ENCODE results near the gene RFX6.

The RFX6 gene

DNA sequence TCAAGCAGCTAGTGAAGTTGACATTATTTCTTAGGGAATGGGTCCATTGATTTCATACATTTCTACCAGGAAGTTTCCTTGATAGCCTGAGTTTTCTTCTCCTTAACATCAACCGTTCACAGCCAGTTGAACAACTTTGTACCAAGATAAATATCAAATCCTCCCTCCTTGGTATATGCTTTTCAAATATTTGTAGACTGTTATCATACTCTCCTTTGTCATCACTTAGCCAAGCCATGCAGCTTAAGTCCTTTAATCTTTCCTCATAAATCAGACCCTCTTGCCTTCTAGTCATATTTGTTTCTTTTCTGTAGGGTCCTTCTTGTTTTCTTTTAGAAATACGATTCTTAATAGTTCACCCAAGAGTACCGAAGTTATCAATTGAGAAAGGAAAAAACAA, 25.6 kb downstream of the RFX6 start:
- no peak for DNase-seq (ENCODE audit: low read depth)

DNA sequence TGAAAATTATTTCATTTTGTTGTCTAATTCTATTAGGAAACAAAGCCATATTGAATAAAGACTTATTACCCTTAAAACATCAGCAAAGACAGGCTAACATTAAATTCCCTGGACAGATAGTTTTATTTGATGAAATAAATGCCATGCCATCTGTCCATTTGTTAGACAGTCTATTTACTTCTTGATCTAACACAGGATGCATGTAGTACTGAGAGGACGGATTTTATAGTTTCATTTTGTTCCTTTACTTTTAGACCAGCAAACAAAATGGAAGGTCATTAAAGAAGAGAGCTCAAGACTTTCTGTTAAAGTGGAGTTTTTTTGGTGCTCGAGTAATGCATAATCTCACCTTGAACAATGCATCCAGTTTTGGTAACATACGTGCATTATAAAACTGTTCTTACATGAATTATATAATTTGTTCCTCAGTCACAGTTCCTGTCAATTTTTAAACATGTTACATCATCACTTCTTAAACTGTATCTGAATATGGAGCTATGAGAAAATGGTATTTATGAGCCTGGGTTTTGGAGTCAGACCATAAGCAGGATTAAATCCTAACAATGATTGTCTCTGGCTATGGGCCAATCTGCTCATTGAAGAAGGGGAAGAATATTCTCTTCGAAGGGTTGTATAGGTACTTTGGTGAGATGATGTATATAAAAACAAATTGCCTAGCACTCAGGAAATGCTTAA, 46.0 kb downstream of the RFX6 start:
- DNase-seq (ENCODE audit: low read depth), result no peak

DNA sequence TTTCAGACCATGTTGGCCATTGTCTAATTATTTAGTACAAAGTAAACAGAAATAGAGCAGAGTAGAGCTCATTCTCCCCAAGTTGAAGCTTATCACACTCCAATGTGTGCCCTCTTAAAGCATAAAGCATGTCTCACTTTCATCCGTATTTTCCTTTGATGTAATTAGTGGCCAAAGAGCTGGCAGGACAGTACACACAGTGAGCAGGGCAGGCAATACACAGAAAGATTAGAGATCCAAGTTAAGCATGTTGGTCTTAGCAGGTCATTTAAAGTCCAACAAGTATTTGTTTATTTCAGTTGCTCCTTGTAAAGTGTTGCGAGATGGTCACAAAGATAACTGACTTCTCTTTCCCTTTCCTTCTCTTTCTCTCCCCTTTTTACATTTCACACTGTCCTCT, 47.2 kb downstream of the RFX6 start:
- no peak for DNase-seq (ENCODE audit: low read depth)

DNA sequence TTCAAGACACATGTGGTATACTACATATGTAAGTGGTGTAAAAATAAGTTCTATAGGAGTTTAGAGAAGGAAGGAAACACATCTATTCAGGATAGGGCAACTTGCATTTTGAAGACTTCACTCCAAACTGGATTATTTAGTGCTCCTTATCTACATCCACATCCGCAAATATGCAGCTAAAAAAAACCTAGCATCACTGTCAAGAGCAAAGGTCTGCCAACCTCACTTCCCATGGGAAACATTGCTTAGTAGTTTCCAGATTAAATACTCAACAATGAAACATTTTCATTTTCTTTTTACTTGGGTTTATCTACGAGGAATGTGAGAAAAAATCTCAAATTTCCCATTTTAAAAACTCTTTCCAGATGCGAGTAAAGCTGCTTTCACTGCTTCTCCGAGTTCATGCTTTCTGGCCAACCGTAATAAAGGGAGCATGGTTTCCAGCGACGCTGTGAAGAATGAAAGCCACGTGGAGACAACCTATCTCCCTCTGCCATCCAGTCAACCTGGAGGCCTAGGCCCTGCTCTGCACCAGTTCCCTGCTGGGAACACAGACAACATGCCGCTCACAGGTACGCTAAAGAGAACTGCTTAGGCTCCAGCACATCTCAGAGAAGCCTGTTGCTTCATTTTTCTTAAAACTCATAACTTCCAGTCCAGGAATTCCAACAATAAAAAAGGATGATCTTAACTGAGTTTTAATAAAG, 48.2 kb downstream of the RFX6 start:
- no peak for DNase-seq (ENCODE audit: low read depth)

DNA sequence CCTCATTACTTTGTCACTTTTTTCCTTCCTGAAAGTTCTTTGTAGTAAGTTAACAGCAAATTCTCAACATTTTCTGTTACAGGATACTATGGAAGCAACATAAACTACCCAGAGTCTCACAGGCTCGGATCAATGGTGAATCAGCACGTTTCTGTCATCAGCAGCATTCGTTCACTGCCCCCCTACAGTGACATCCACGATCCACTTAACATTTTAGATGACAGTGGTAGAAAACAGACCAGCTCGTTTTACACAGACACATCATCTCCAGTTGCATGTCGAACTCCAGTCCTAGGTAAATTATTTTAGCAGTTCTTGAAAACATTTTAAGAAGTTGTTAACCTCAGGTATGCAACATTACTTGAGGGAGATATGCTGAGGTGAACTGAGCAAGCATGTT, 51.6 kb downstream of the RFX6 start:
- DNase-seq (ENCODE audit: low read depth), result no peak

DNA sequence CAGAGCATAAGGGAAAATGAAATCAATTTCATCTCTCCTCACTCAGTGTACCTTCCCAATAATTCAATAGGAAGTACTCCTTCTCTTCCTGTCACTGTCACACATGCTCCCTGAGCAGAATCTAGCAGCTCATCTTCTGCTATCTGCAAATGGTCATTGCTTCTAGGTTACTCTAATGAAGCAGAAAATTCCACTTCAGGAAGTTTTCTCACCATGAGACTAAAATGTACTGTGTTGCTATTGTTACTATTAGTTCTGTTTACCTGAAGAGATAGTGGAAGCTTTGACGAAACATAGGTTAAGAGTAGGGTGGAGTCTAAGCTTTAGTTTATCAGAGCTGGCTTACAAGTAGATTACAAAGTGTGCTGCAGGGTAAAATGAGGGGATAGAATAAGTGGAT, 52.8 kb downstream of the RFX6 start:
- DNase-seq (ENCODE audit: low read depth), result no peak

DNA sequence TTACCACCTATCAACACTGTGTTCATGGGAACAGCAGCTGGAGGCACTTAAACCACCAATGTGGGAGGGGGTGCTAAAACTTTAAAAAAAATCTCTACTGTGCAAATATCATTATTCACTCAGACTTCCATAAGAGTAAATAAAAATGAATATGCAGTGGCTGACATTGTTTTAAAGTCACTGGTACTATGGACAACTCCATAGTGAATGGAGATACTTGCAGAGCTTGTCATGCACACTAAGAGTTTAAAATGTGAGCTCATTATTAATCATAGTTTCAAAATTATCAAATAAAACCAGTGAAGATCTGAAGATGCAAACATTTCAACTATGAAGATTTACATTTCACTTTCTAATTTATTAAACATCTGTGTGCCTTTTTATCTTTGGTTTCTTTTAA, 54.4 kb downstream of the RFX6 start:
- DNase-seq (ENCODE audit: low read depth), result no peak

DNA sequence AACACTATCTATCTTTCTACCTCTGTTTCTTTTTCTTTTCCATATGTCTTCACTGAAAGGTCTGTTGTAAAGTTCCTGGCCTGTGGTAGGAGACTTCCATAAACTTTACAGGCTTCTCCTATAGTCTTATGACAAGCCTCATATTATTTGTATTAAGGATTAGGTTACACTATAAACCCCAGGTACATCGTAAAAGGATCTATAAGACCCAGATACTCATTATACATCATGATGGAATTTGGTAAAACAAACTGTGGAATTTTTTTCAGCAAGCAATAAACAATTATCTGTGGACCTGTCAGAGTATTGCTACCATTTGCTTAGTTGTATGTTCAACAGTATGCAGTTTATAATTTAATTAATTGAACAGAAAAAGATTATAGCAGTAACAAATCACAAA, 55.5 kb downstream of the RFX6 start:
- no peak for DNase-seq (ENCODE audit: low read depth)

DNA sequence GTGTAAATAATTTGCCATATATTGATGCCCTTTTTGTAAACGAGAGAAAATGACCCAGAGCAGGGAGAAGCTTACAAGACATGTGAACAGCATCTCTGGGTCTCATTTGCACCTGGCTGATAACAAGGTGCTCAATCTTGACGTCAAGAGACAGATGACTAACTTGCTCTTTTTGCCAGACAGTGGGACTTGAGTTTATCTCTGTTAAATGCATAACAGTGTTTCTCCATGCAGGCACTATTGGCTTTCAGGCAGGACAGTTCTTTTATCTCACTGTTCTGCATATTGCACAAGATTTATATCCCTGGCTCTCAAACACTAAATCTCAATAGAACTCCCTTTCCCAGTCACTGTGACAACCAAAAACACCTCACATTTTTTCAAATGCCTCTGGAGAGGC, 56.4 kb downstream of the RFX6 start:
- no peak for DNase-seq (ENCODE audit: low read depth)

DNA sequence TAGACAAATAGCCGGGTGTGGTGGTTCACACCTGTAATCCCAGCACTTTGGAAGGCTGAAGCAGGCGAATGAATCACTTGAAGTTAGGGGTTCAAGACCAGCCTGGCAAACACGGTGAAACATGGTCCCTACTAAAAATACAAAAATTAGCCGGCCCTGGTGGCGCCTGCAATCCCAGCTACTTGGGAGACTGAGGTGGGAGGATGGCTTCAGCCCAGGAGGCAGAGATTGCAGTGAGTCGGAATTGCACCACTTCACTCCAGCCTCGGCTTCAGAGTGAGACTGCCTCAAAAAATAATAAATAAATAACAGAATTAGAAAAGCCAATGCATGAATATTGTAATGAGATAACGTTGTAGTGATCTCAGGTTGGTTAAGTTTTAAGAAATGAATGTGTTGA, 61.3 kb downstream of the RFX6 start:
- DNase-seq (ENCODE audit: low read depth), result no peak

DNA sequence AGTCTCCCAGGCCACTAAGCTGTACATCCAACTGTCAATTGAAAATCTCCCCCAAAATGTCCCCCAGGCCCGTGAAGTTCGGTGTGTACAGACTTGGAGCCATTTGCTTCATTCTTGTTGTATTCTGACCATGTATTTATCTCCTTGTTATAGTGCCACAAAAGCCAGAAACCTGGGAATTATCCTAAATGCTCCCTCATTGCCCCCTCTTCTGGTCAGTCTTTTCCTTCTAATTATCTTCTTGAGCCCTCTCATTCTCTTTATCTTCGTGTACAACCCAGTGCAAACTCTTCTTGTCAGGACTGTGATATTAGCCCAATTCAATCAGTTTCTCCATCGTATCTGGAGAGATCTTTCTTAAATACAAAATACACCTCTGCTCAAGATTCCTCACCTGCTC, 64.7 kb downstream of the RFX6 start:
- DNase-seq (ENCODE audit: low read depth), result no peak

DNA sequence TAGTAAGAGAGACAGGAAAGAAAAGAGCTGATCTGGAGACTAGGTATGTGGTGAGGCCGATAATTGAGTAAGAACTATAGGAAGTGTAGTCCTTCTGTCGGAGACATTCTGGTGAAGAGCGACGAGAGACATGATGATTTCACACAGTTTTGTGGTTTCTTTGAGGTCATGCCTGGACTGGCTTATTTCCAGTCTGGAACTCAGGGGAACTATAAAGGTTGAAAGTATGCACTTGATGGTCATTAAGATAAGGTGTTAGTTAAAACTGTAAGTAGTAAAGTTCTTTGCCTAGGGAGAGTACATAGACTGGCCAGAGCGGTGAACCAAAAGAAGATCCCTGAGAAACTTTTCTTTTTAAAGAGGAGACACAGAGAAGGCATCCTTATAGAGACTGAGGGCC, 68.8 kb downstream of the RFX6 start:
- no peak for DNase-seq (ENCODE audit: low read depth)

DNA sequence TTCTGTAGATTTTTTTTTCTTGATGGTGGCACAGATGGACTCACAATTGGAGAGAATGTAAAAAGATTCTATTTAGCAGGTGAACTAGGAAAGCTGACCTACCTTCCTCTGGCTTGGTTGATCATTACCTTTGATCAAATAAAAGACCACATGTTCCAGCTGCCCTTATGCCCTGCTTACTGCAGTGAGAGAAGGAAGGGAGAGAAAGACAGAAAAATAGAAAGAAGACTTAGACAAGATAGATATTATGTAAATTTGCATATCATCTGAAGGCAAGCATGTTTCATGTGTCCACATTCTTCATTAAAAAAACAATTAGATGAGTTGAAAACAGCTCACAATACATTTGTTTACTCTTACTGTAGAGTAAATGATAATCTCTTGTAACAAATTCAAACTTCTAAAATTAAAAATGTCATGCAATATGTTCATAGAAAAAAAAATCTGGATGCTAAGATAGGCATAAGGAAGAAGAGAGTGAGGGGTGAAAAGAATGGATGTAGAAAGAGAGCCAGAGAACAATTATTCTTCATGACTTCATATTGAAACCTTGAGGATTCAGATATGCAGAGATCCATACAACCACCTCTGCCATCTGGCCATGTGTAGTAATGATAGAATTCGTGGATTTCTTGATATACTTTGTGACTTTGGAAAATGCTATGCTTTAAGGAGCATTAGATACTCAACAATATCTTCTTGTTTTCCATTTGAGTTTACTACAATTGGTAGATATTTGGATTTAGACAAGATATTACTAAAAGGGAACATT, 71.7 kb downstream of the RFX6 start:
- DNase-seq (ENCODE audit: low read depth), result no peak

DNA sequence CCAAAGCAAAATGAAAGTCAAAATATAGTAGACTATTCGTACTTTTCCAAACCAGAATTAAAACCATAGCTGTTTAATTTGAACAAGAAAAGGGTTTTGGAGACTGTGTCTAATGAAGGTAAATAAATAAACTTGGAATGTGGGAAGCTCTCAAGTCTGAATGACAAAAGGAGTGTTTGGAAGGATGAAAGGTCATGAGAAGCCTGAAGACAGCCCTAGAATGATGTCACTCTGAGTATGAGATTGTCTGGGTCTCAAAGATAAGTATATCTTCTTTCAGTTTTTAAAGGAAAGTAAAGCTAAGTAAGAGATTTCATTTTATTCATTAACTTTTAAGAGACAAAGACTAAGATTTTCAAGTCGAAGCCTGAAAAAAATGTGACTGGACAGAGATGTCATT, 72.9 kb downstream of the RFX6 start:
- DNase-seq (ENCODE audit: low read depth), result no peak

DNA sequence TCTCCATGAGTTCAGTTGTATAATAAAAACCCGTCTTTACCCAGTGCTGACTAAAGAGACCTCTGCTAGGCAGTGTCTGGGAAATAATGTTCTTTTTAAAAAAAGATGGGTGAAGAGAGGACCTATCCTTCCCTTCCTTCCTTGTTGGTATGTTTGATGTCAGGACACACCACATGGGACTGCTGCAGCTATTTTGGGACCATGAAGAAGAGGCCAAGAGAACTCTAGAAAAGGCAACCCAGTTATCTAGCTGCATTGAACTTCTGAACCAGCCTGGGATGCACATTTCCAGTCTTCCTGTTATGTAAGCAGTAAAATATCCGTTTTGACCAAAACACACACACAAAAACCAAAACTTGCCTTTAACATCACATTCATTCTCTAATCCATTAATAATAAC, 77.3 kb downstream of the RFX6 start:
- no peak for DNase-seq (ENCODE audit: low read depth)

DNA sequence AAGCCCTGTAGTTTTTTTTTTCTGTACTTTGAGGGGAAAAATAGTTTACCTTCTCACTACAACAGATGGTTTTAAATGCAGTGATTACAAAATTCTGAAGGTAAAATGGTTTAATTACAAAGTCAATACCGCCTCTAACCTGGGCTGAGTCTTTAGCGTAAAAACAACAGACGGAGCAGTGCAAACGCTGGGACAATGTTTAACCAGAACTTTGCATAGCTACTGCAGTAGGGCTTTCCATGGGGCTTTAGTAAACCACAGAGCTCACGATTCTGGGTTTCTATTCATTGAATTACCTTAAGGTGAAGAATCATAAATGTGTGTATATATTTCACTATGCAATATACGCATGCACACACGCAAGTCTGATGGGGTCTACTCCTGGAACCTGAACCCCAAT, 77.9 kb downstream of the RFX6 start:
- DNase-seq (ENCODE audit: low read depth), result no peak

DNA sequence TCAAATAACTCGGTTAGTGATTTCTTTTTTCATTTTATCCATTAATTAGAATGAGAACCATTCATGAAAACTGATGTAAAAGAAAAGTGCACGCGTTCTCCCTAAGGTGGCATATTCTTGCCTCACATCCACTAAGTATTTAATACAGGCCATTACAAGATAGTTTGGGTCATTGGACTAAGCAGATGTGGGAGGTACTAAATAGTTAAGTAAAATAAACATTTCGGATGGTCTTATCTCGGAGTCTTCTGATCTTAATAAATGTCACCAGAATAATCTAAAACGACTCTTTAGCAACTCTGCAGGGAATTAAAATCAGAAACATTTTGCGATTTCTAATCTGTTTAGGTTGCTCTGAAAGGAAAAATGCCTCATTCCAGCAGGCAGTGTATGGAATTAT, 78.7 kb downstream of the RFX6 start:
- DNase-seq (ENCODE audit: low read depth), result no peak

DNA sequence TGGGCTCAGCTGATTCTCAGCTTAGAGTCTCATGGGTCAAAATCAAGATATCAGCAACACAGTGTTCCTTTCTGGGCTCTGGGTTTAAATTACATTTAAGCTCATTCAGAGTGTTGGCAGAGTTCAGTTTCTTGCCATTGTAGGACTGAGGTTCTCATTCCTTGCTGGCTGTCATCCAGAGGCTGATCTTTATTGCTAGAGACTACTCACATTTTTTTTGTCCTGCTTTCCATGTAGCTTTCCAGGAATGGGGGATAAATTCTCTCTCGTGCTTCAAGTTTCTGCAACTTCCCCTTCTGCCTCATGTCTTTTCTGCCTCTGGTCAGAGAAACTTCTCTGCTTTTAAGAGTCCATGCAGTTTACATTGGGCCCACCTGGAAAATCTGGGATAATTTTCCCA, 86.9 kb downstream of the RFX6 start:
- no peak for DNase-seq (ENCODE audit: low read depth)

DNA sequence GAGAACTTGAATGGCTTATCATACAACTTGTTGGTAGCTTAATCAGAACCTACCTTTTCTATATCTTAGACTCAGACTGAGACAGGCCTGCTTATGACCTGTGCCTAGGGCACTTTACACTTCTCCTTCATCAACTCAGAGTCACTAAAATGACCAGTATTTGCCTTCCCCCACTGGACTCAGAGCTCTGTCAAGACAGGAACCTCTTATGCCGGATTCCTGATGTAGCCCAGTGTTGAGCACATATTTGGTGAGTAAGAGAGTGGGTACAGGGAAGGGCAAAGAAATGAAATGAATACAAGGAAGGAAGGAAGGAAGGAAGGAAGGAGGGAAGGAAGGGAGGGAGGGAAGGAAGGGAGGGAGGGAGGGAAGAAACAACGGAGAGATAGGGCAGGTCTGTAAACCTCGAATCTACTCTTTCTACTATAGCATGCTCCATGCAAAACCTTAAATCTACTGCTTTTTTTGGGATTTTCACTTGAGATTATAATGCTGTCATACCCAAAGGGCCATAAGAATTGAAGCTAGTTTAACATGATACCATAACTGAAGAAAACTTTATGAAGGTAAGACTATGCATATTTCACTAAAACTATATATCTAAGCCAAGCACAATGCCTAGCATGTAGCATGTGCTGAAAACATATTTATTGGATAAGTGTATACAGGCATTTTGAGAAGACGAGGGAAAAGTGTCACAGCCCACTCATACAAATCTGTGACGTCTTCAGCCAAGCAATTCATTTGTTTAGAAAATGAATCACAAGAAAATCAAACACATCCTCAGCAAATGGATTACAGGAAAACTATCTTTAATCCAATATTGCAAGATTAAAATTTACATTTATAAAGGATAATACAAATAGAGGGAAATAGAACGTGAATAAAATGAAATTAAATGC, 89.9 kb downstream of the RFX6 start:
- DNase-seq (ENCODE audit: low read depth), result no peak

DNA sequence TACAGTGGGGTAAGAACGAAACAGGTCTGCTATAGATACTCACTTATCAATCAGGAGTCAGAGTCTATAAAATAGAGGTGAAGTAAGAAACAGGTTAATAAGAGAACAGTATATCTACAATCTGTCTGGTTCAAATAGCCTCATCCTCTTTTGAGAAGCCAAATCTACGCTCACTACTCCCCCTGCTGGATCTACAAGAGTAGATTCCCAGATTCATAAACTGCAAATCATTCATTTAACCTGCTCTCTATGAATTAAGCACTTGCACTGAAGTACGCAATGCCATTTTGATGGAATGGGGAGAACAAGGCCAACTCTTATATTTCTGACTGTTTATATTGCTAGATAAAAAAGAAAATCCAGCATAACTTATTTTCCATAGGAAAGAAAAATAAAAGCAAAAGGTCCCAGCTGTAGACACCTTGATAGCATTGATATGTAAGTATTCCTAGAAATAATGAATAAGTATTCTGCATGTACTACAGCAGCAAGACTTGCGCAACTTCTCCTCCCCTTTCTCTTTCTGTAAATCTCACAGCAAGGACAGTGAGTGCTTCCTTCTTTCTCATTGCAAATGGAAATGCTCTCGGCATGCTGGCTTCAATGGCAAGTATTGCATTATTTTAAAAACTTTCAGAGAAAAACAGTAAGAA, 92.3 kb downstream of the RFX6 start:
- peak; percentile 42 for DNase-seq (ENCODE audit: low read depth)

DNA sequence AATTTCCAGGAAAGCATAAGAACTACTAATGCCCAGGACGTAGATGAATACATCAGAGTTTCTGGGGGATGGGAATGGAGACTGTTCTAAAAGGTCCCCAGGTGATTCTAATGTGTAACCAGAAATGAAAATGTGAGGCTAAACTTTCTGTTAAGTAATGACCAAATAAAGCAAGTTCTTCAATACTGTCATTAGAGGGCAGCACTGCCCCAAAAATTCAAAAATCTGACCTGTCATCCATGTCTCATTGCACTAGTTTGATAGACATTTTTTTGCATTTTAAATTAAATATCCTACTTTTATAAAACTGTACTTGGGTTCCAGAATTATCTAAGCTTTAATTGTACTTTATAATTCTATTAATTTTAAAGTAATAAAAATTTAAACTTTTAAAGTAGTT, 94.9 kb downstream of the RFX6 start:
- peak; percentile 14 for DNase-seq (ENCODE audit: low read depth)

DNA sequence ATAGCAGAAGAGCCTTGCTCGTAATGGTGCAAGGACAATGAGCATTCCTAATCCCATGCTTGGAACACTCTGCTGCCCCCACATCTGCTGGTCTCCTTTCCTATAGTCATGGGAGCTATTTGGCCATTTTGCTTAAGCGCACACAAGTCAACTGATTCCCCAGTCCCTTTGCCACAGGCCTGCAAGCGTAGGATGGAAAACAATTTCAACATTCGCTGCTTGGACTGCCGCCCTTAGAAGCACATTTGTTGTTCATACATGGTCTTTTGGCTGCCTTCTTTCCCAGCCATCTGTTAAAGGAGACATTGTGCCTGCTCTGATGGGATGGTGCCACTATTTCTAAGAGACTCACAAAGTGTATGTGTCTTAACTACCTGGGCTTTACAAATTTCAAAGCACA, 96.9 kb downstream of the RFX6 start:
- no peak for DNase-seq (ENCODE audit: low read depth)

Measured in fibroblast of the conjunctiva (primary cell).